ENCODE results near the gene HMGN3. TPM values are rescaled to one million over a fixed set of nuclear protein-coding genes. Genes with fewer than 3 reads are reported as not detected.
A peak's percentile ranks its signal among the peaks of the same experiment; 100 is the strongest.

Gene HMGN3
- total RNA-seq, 1 experiment from 2014 or later, result 183 TPM

- Mint-ChIP-seq H3K4me1 (peaks cover 23 to 29% of the 10 kb centered on the region in 2 experiments), H3K9me3 (peaks cover 4% of the 10 kb centered on the region in 2 experiments; a peak in 4 of 5 replicates), H3K36me3 (ENCODE audit: insufficient read depth in 1 of 3, low read depth in 3 of 3) (peaks cover 11 to 24% (median 17%) of the 10 kb centered on the region in 3 experiments), H3K4me3 (no peak overlapping the region), H3K27ac (peak overlapping the region in 1 of 3 experiments; percentile 42; a peak in 1 of 7 replicates), H3K27me3 (ENCODE audit: low read depth) (no peaks in the 10 kb centered on the region)
- H2AFZ ChIP-seq (ENCODE audit: low read length), result no peak overlapping the region
- no CpG with 5 or more reads among the region's 3 CpGs for WGBS (ENCODE audit: extremely low coverage, insufficient read length, low lambda C conversion rate)
- H2BK5ac ChIP-seq (ENCODE audit: insufficient read length, low read length), result no peak overlapping the region
- no peak overlapping the region for H2AK5ac ChIP-seq (ENCODE audit: insufficient read length, low read length)
- no peaks in the 10 kb centered on the region for H3K4me1 ChIP-seq (ENCODE audit: insufficient read depth, low read length)
- no peak overlapping the region for H2BK120ac ChIP-seq (ENCODE audit: low read depth, low read length, poor library complexity, severe bottlenecking)
- no peak overlapping the region for H3K56ac ChIP-seq (ENCODE audit: insufficient read length, low read depth, low read length)
- TF ChIP-seq CTCF (conservative IDR thresholded peaks at IDR 0.05), result no peak
- no peaks in the 10 kb centered on the region for H3K27me3 ChIP-seq (ENCODE audit: insufficient read depth, low read length)
- no peak overlapping the region for H3T11ph ChIP-seq (ENCODE audit: low read length)
- H2BK20ac ChIP-seq (ENCODE audit: low read depth, low read length, poor library complexity, severe bottlenecking), result no peak overlapping the region
- H3K9ac ChIP-seq (ENCODE audit: extremely low read depth, insufficient read length, low read length), result no peak overlapping the region
- no peak overlapping the region for H2BK15ac ChIP-seq (ENCODE audit: low read depth, low read length)
- no peak for DNase-seq
- H3K9me3 ChIP-seq (ENCODE audit: control insufficient read depth, low read depth, low read length), result no peaks in the 10 kb centered on the region
- no peak overlapping the region for H3K18ac ChIP-seq (ENCODE audit: insufficient read length, low read depth, low read length)
- H4K91ac ChIP-seq (ENCODE audit: insufficient read length, low read depth, low read length), result no peak overlapping the region
- no peak overlapping the region for H3K14ac ChIP-seq (ENCODE audit: insufficient read depth, low read length)
- no peak overlapping the region for H3K4me2 ChIP-seq (ENCODE audit: insufficient read depth, insufficient read length, low read length)
- H4K5ac ChIP-seq (ENCODE audit: insufficient read length, low read depth, low read length), result no peak overlapping the region
- H3K4ac ChIP-seq (ENCODE audit: low read depth, low read length), result no peak overlapping the region
- H4K20me1 ChIP-seq (ENCODE audit: control insufficient read depth, insufficient read depth, insufficient read length), result no peaks in the 10 kb centered on the region
- H3K27ac ChIP-seq (ENCODE audit: insufficient read length, low read depth, low read length), result no peak overlapping the region
- no peaks in the 10 kb centered on the region for H3K23me2 ChIP-seq (ENCODE audit: insufficient read length, low read depth, low read length, poor library complexity, severe bottlenecking)
- H3K23ac ChIP-seq (ENCODE audit: insufficient read length, low read depth, low read length), result no peak overlapping the region
- peaks cover 4% of the 10 kb centered on the region for H3K79me1 ChIP-seq (ENCODE audit: insufficient read depth, low read depth, low read length, poor library complexity, severe bottlenecking)
- peaks cover 9% of the 10 kb centered on the region; the same call in 1 of the 2 replicates for H3K79me2 ChIP-seq (ENCODE audit: insufficient read depth, low read length)
- no peak overlapping the region for H4K8ac ChIP-seq (replicated peaks; ENCODE audit: insufficient read length, low read depth, low read length)
- no peak overlapping the region for H2BK12ac ChIP-seq (ENCODE audit: insufficient read length, low read depth, low read length)
These were observed 10.7 kb downstream of the HMGN3 start for GRCh38 chr6:79223611-79224404.

Data from H9 (cell line).